Measurements from ENCODE around the gene CCL5.

Gene CCL5

DNA sequence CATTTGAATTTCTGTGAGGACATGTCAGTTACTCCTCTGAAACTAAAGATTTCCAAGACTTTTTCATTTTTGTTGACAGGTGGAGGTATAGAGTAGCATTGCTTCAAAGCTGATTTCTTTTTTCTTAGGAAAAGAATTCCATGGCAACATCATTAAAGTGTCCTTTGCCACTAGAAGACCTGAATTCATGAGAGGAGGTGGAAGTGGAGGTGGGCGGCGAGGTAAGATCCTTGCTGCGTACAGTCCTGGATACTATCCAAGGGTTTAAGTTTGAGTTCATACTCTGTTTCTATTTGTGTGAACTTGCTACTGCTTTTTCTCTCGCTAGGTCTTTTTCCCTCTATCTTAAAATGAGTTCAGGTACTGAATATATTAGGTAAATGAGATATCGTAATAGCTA lies 37.9 kb downstream of the CCL5 start:
- H3K9ac ChIP-seq (ENCODE audit: low read length) = no peak overlapping the region
- H3K27me3 ChIP-seq (ENCODE audit: control insufficient read depth, insufficient read depth, low read length) = no peaks in the 10 kb centered on the region
- H3K27ac ChIP-seq (ENCODE audit: low read depth, low read length) = no peak overlapping the region
- peaks cover 96% of the 10 kb centered on the region for H3K36me3 ChIP-seq (ENCODE audit: control insufficient read depth, insufficient read depth, low read length)
- no peak overlapping the region for H3K4me3 ChIP-seq (ENCODE audit: low read depth, low read length)
- no peaks in the 10 kb centered on the region for H3K9me3 ChIP-seq (ENCODE audit: control insufficient read depth, insufficient read depth, low read depth, low read length)
- H3K4me1 ChIP-seq (ENCODE audit: control insufficient read depth, insufficient read depth, low read length) = no peaks in the 10 kb centered on the region

DNA sequence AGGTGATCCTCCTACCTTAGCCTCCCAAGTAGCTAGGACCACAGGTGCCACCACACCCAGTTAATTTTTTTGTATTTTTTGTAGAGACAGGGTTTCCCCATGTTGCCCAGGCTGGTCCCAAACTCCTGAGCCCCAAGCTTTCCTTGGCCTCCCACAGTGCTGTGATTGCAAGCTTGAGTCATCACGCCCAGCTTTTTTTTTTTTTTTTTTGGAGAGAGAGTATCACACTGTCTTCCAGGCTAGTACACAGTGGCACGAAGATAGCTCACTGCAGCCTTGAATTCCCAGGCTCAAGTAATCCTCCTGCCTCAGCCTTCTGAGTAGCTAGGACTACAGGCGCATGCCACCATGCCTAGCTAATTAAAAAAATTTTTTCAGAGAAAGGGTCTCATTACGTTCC lies 38.7 kb downstream of the CCL5 start:
- H3K27me3 ChIP-seq (ENCODE audit: control insufficient read depth, insufficient read depth, low read length) = no peaks in the 10 kb centered on the region
- no peak overlapping the region for H3K27ac ChIP-seq (ENCODE audit: low read depth, low read length)
- no peak overlapping the region for H3K9ac ChIP-seq (ENCODE audit: low read length)
- no peak overlapping the region for H3K4me3 ChIP-seq (ENCODE audit: low read depth, low read length)
- no peaks in the 10 kb centered on the region for H3K9me3 ChIP-seq (ENCODE audit: control insufficient read depth, insufficient read depth, low read depth, low read length)
- H3K36me3 ChIP-seq (ENCODE audit: control insufficient read depth, insufficient read depth, low read length) = peaks cover 96% of the 10 kb centered on the region
- no peaks in the 10 kb centered on the region for H3K4me1 ChIP-seq (ENCODE audit: control insufficient read depth, insufficient read depth, low read length)

DNA sequence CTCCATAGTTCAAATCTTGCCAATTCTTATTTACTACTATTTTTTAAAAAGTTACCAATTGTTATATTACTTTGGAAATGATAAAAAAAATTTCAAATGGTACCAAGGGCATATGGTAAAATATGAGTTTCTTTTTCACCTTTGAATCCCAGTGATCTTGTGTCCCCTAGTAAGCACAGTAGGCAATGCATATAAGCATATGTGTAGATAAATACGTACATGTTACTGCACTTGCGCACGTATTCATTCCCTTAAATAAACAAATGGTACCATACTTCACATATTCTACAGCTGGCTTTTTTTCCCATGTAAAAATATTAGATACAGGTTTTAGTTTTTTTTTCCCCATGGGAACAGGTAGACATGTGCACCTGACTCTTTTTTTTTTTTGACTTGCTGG lies 39.1 kb downstream of the CCL5 start:
- Histone ChIP-seq H3K27me3 (ENCODE audit: control insufficient read depth, insufficient read depth, low read length) (no peaks in the 10 kb centered on the region), H3K4me3 (ENCODE audit: low read depth, low read length) (no peak overlapping the region), H3K4me1 (ENCODE audit: control insufficient read depth, insufficient read depth, low read length) (no peaks in the 10 kb centered on the region), H3K9ac (ENCODE audit: low read length) (no peak overlapping the region), H3K36me3 (ENCODE audit: control insufficient read depth, insufficient read depth, low read length) (peaks cover 96% of the 10 kb centered on the region), H3K27ac (ENCODE audit: low read depth, low read length) (no peak overlapping the region), H3K9me3 (ENCODE audit: control insufficient read depth, insufficient read depth, low read depth, low read length) (no peaks in the 10 kb centered on the region)

DNA sequence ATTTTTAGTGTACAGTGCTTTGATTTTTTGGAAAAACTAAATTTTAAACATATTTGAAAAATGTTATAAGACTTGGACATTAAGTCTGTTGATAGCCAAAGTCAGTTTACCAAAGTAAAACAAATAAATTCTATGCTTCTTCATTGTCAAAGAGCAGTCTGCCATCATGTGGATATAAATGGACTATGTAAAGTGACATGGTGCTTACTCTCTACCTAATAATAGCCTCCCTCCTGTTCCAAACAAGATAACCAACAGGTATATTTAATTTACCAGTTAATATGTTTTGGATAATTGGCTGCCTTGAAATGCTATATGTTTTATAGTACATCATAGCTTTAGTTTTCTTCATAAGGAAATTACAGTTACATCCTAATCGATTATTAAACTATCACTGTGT lies 55.0 kb downstream of the CCL5 start:
- Histone ChIP-seq H3K27ac (ENCODE audit: low read depth, low read length) (no peak overlapping the region), H3K4me3 (ENCODE audit: low read depth, low read length) (no peak overlapping the region), H3K9ac (ENCODE audit: low read length) (no peak overlapping the region), H3K4me1 (ENCODE audit: control insufficient read depth, insufficient read depth, low read length) (no peaks in the 10 kb centered on the region), H3K27me3 (ENCODE audit: control insufficient read depth, insufficient read depth, low read length) (no peaks in the 10 kb centered on the region), H3K9me3 (ENCODE audit: control insufficient read depth, insufficient read depth, low read depth, low read length) (no peaks in the 10 kb centered on the region), H3K36me3 (ENCODE audit: control insufficient read depth, insufficient read depth, low read length) (peaks cover 90% of the 10 kb centered on the region)
